Colonic mucosa (tissue), 4 donors: ENCODE results near the gene ACRBP. TPM values are rescaled to one million over a fixed set of nuclear protein-coding genes. Genes with fewer than 3 reads are reported as not detected.
A peak's percentile ranks its signal among the peaks of the same experiment; 100 is the strongest.

ENCODE experiments used
- DNase-seq: peaks from one replicate; pipeline ENCODE4 v3.0.0-alpha.2; 2020
- H3K27ac ChIP-seq: fragments of 200-600 bp; one replicate; pipeline ENCODE4 v1.8.0; 2021
- H3K27me3 ChIP-seq: fragments of 200-600 bp; one replicate; pipeline ENCODE4 v1.8.0; 2021
- H3K36me3 ChIP-seq: fragments of 200-600 bp; one replicate; pipeline ENCODE4 v1.8.0; 2021
- H3K4me1 ChIP-seq: fragments of 200-600 bp; one replicate; pipeline ENCODE4 v1.8.0; 2021; ENCODE audit warnings: mild to moderate bottlenecking
- H3K4me3 ChIP-seq: fragments of 200-600 bp; one replicate; pipeline ENCODE4 v1.8.0; 2021
- H3K9ac ChIP-seq, 2 donors: one replicate each; pipeline ENCODE4 v1.7.0; 2013; ENCODE audit warnings: control low read depth in 2 of 2, low read depth in 2 of 2, low read length in 2 of 2
- H3K9me3 ChIP-seq: fragments of 200-600 bp; one replicate; pipeline ENCODE4 v1.8.0; 2021
- CTCF ChIP-seq: fragments of 200-600 bp; IDR thresholded peaks from one replicate; pipeline ENCODE4 v1.8.0; 2022; ENCODE audit warnings: antibody characterized with exemption, mild to moderate bottlenecking
- intact Hi-C: fragments of 100-400 bp; cut with DNase I; formaldehyde crosslinking; loops from one replicate; pipeline ENCODE4 v1.14.1; 2022
- total RNA-seq, 2 donors: library from RNA; stranded (reverse); fragmentation: NEBNext Ultra II Directional in 1 of 2; extraction: Animal tissue kit (Norgen Biotek cat#: 25700) in 1 of 2; gene quantifications; one replicate each; pipeline ENCODE4 v1.2.1, GENCODE V29; 2021
- donor health status: healthy.
- donor health status: DM: no; HTN: no; CAD: no.
- donor health status: DM: no; HTN: no; CAD: no.

The ACRBP gene
- total RNA-seq, 2 donors from 2014 or later: 1.6 to 1.9 TPM

- Histone ChIP-seq H3K27ac (peak overlapping the region; percentile 71), H3K27me3 (no peaks in the 10 kb centered on the region), H3K4me3 (peak overlapping the region; percentile 28), H3K4me1 (peaks cover 18% of the 10 kb centered on the region), H3K36me3 (no peaks in the 10 kb centered on the region), H3K9me3 (no peaks in the 10 kb centered on the region), H3K9ac (peak overlapping the region; percentile 60 to 90)
- intact Hi-C loops: no loop called here
- DNase-seq: peak; percentile 60
- no peak for TF ChIP-seq CTCF
These were observed 11.8 kb downstream of the ACRBP start for GRCh38 chr12:6635375-6635855.

- Histone ChIP-seq H3K27ac (peak overlapping the region; percentile 86), H3K27me3 (no peaks in the 10 kb centered on the region), H3K9me3 (no peaks in the 10 kb centered on the region), H3K4me1 (peaks cover 18% of the 10 kb centered on the region), H3K4me3 (no peak overlapping the region), H3K9ac (peak overlapping the region; percentile 45 to 82), H3K36me3 (no peaks in the 10 kb centered on the region)
- peak; percentile 71 for DNase-seq
- no peak for TF ChIP-seq CTCF
- intact Hi-C loops: no loop called here
These were observed 14.9 kb downstream of the ACRBP start for GRCh38 chr12:6632026-6632983.

GRCh38 chr12:6631549-6631961 is 15.7 kb downstream of the ACRBP start:
- no peaks in the 10 kb centered on the region for H3K36me3 ChIP-seq
- DNase-seq: peak; percentile 90
- TF ChIP-seq CTCF: no peak
- intact Hi-C loops: no loop called here
- H3K4me3 ChIP-seq: no peak overlapping the region
- H3K9me3 ChIP-seq: no peaks in the 10 kb centered on the region
- no peaks in the 10 kb centered on the region for H3K27me3 ChIP-seq
- H3K27ac ChIP-seq: peak overlapping the region; percentile 86
- peak overlapping the region; percentile 45 to 82 for H3K9ac ChIP-seq
- H3K4me1 ChIP-seq: peaks cover 18% of the 10 kb centered on the region

GRCh38 chr12:6630736-6631135 is 16.5 kb downstream of the ACRBP start:
- Histone ChIP-seq H3K36me3 (no peaks in the 10 kb centered on the region), H3K27ac (peak overlapping the region; percentile 86), H3K4me3 (no peak overlapping the region), H3K4me1 (peaks cover 18% of the 10 kb centered on the region), H3K9me3 (no peaks in the 10 kb centered on the region), H3K9ac (peak overlapping the region in 1 of 2 donors; percentile 82), H3K27me3 (no peaks in the 10 kb centered on the region)
- intact Hi-C loops: no loop called here
- no peak for DNase-seq
- no peak for TF ChIP-seq CTCF

GRCh38 chr12:6627616-6628015 is 19.6 kb downstream of the ACRBP start:
- Histone ChIP-seq H3K4me1 (peaks cover 9% of the 10 kb centered on the region), H3K27ac (no peak overlapping the region), H3K9me3 (no peaks in the 10 kb centered on the region), H3K4me3 (no peak overlapping the region), H3K9ac (no peak overlapping the region), H3K27me3 (no peaks in the 10 kb centered on the region), H3K36me3 (no peaks in the 10 kb centered on the region)
- intact Hi-C loops: no loop called here
- TF ChIP-seq CTCF: no peak
- DNase-seq: no peak
